Transverse colon (tissue), 3 donors: ENCODE data around the gene OTUB1.

Experiments
- POLR2A ChIP-seq: fragments of 450-650 bp; IDR thresholded peaks from one replicate; pipeline ENCODE4 v1.6.1; 2016; ENCODE audit warnings: antibody characterized with exemption, mild to moderate bottlenecking, moderate library complexity
- TF ChIP-seq, protein P1 (sequence below), 5 experiments: fragments of 200-600 bp in 3 of 5; fragments of 450-650 bp in 2 of 5; sonication (generic) in 3 of 5; IDR thresholded peaks; 1 replicate in 2 of 5; 2 replicates in 3 of 5; pipeline ENCODE4 v1.5.1; 2016 to 2017; ENCODE audit warnings: antibody characterized with exemption in 5 of 5, inconsistent platforms in 3 of 5, mild to moderate bottlenecking in 2 of 5, moderate library complexity in 1 of 5

DNA sequence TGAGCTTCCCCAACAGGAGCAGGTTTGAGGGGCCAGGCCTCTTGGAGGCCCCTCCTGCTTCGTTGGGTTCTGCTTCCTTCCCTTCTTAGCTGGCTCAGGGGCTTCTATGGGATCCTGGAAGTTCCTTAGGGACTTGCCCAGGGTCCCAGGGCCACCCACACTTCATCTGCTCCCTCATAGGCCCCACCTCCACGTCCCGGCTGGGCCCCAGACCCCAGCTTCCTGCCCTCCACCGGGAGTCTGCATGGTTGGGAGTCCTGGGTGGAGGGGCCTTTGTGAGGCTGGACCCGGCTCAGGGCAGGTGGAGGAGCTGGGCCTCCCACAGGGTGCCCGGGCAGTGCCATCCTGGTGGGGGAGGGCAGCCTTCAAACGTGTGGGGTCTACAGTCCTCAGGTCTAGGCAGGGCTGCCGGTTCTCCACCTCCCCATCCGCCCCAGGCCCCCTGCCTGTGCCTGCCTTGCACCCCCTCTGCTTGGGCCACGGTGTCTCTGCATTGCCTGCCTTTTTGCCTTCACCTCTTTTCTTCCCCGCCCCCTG lies 11.6 kb downstream of the OTUB1 start:
- no peak for TF ChIP-seq POLR2A
- TF ChIP-seq, protein P1, sequence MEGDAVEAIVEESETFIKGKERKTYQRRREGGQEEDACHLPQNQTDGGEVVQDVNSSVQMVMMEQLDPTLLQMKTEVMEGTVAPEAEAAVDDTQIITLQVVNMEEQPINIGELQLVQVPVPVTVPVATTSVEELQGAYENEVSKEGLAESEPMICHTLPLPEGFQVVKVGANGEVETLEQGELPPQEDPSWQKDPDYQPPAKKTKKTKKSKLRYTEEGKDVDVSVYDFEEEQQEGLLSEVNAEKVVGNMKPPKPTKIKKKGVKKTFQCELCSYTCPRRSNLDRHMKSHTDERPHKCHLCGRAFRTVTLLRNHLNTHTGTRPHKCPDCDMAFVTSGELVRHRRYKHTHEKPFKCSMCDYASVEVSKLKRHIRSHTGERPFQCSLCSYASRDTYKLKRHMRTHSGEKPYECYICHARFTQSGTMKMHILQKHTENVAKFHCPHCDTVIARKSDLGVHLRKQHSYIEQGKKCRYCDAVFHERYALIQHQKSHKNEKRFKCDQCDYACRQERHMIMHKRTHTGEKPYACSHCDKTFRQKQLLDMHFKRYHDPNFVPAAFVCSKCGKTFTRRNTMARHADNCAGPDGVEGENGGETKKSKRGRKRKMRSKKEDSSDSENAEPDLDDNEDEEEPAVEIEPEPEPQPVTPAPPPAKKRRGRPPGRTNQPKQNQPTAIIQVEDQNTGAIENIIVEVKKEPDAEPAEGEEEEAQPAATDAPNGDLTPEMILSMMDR (IDR thresholded peaks at IDR 0.05): no peak
